Natural killer cell (primary cell): ENCODE data around the gene ARPC5L. TPM values are rescaled to one million over a fixed set of nuclear protein-coding genes. Genes with fewer than 3 reads are reported as not detected.

Experiments used
- ATAC-seq, 3 donors: fragments of 150-1000 bp in 2 of 3; fragments of 200-7000 bp in 1 of 3; cut with Tn5 transposase; 1 replicate in 1 of 3; 2 replicates in 2 of 3; pipeline ENCODE4 v1.10.0; 2021; ENCODE audit warnings: mild to moderate bottlenecking in 2 of 3, moderate library complexity in 2 of 3
- DNase-seq, 2 donors: peaks; one replicate each; pipeline versions ENCODE4 v3.0.0 to v3.0.0-alpha.2; 2013 to 2021; ENCODE audit warnings: mixed read lengths in 1 of 2
- H3K27ac ChIP-seq: one replicate; pipeline ENCODE4 v1.5.1; 2013; ENCODE audit warnings: mild to moderate bottlenecking, low read length
- H3K27me3 ChIP-seq: one replicate; pipeline ENCODE4 v1.6.1; 2013; ENCODE audit warnings: low read length; ENCODE audit not compliant: control insufficient read depth, insufficient read depth
- H3K36me3 ChIP-seq: one replicate; pipeline ENCODE4 v1.6.1; 2013; ENCODE audit warnings: low read length; ENCODE audit not compliant: control insufficient read depth, insufficient read depth
- H3K4me1 ChIP-seq: one replicate; pipeline ENCODE4 v1.6.1; 2013; ENCODE audit warnings: low read length; ENCODE audit not compliant: control insufficient read depth, insufficient read depth
- H3K4me3 ChIP-seq: one replicate; pipeline ENCODE4 v1.5.1; 2013; ENCODE audit warnings: low read length
- H3K9me3 ChIP-seq: one replicate; pipeline ENCODE4 v1.6.1; 2013; ENCODE audit warnings: low read length; ENCODE audit not compliant: control insufficient read depth, insufficient read depth
- H3K27ac Mint-ChIP-seq, 2 donors: one replicate each; pipeline ENCODE4 v1.8.0; 2022; ENCODE audit warnings: mild to moderate bottlenecking in 2 of 2, mixed read lengths in 2 of 2, moderate library complexity in 1 of 2
- H3K27me3 Mint-ChIP-seq, 2 donors: one replicate each; pipeline ENCODE4 v1.8.0; 2022; ENCODE audit warnings: low read depth in 2 of 2, mixed read lengths in 2 of 2
- H3K36me3 Mint-ChIP-seq: one replicate; pipeline ENCODE4 v1.8.0; 2022; ENCODE audit warnings: mixed read lengths
- H3K4me1 Mint-ChIP-seq, 2 donors: one replicate each; pipeline ENCODE4 v1.8.0; 2022; ENCODE audit warnings: mixed read lengths in 2 of 2
- H3K4me3 Mint-ChIP-seq: one replicate; pipeline ENCODE4 v1.8.0; 2022; ENCODE audit warnings: mild to moderate bottlenecking, moderate library complexity, mixed read lengths
- H3K9me3 Mint-ChIP-seq, 2 donors: one replicate each; pipeline ENCODE4 v1.8.0; 2022; ENCODE audit warnings: mixed read lengths in 2 of 2
- CTCF ChIP-seq: fragments of 200-600 bp; IDR thresholded peaks from one replicate; pipeline ENCODE4 v1.8.0; 2022; ENCODE audit warnings: antibody characterized with exemption
- WGBS: methylation state at CpG from one replicate; pipeline ENCODE4 v1.1.7; 2013; ENCODE audit warnings: missing lambda C conversion rate; ENCODE audit not compliant: insufficient coverage; 5-methylcytosine and 5-hydroxymethylcytosine counted together
- intact Hi-C: fragments of 100-400 bp; cut with micrococcal nuclease; formaldehyde crosslinking; loops from one replicate; pipeline ENCODE4 v1.14.2; 2022
- total RNA-seq, 4 donors: library from RNA; stranded (reverse); fragments of 120-200 nt in 1 of 4; gene quantifications; one replicate each; pipeline versions ENCODE4 v1.2.3 to v1.2.4, GENCODE V29; 2013 to 2022

ARPC5L gene
- total RNA-seq, 3 donors from 2014 or later (not counting 1 experiment from before 2014, with no cell fraction given), result 131 to 169 (median 139) TPM

GRCh38 chr9:124889006-124889405 lies 27.1 kb downstream of the ARPC5L start:
- H3K27me3 Mint-ChIP-seq, result no peaks in the 10 kb centered on the region
- DNase-seq (no peak), ATAC-seq (no peak)
- no peaks in the 10 kb centered on the region for H3K9me3 ChIP-seq
- H3K4me3 Mint-ChIP-seq, result no peak overlapping the region
- H3K4me3 ChIP-seq, result no peak overlapping the region
- no peak overlapping the region for H3K27ac ChIP-seq
- 99% methylated on average over 13 of the region's 13 CpGs for WGBS
- no peaks in the 10 kb centered on the region for H3K4me1 Mint-ChIP-seq
- TF ChIP-seq CTCF, result no peak
- H3K36me3 Mint-ChIP-seq, result peaks cover 7% of the 10 kb centered on the region
- H3K36me3 ChIP-seq, result peaks cover 62% of the 10 kb centered on the region
- no peak overlapping the region for H3K27ac Mint-ChIP-seq
- H3K27me3 ChIP-seq, result no peaks in the 10 kb centered on the region
- intact Hi-C loops, result no loop called here
- no peaks in the 10 kb centered on the region for H3K9me3 Mint-ChIP-seq
- H3K4me1 ChIP-seq, result no peaks in the 10 kb centered on the region

- no peaks in the 10 kb centered on the region for H3K27me3 ChIP-seq
- peaks cover 4% of the 10 kb centered on the region for H3K4me1 ChIP-seq
- WGBS, result 97% methylated on average over 7 of the region's 7 CpGs
- H3K9me3 ChIP-seq, result no peaks in the 10 kb centered on the region
- peaks cover 8 to 10% of the 10 kb centered on the region in 2 donors for H3K4me1 Mint-ChIP-seq
- ATAC-seq (no peak), DNase-seq (no peak)
- no peak overlapping the region for H3K4me3 ChIP-seq
- H3K4me3 Mint-ChIP-seq, result no peak overlapping the region
- peaks cover 62% of the 10 kb centered on the region for H3K36me3 ChIP-seq
- intact Hi-C loops, result loop anchor here (10.0 kb wide), 1 partner anchor 55 kb away; no protein-coding TSS in a partner anchor
- H3K9me3 Mint-ChIP-seq, result no peaks in the 10 kb centered on the region
- peaks cover 7% of the 10 kb centered on the region for H3K36me3 Mint-ChIP-seq
- no peak for TF ChIP-seq CTCF
- no peak overlapping the region for H3K27ac Mint-ChIP-seq
- no peaks in the 10 kb centered on the region for H3K27me3 Mint-ChIP-seq
- no peak overlapping the region for H3K27ac ChIP-seq
Observed at GRCh38 chr9:124890179-124890578, 28.2 kb downstream of the ARPC5L start.

- no peak for TF ChIP-seq CTCF
- Histone ChIP-seq H3K4me1 (peaks cover 4% of the 10 kb centered on the region), H3K27me3 (no peaks in the 10 kb centered on the region), H3K4me3 (no peak overlapping the region), H3K9me3 (no peaks in the 10 kb centered on the region), H3K27ac (no peak overlapping the region), H3K36me3 (peaks cover 53% of the 10 kb centered on the region)
- H3K36me3 Mint-ChIP-seq, result peaks cover 15% of the 10 kb centered on the region
- no peak overlapping the region for H3K4me3 Mint-ChIP-seq
- ATAC-seq, result no peak
- no peak for DNase-seq
- H3K27ac Mint-ChIP-seq, result peak overlapping the region in 1 of 2 donors; percentile 74
- H3K9me3 Mint-ChIP-seq, result no peaks in the 10 kb centered on the region
- WGBS, result 92% methylated on average over 9 of the region's 9 CpGs
- H3K4me1 Mint-ChIP-seq, result peaks cover 8 to 16% of the 10 kb centered on the region in 2 donors
- H3K27me3 Mint-ChIP-seq, result no peaks in the 10 kb centered on the region
- intact Hi-C loops, result loop anchor here (1.0 to 10.0 kb wide), 3 partner anchors 41 to 120 kb away; partner anchors contain the start of gene WDR38
Observed at GRCh38 chr9:124894035-124894740, 32.3 kb downstream of the ARPC5L start.
